ENCODE data around the gene HENMT1. TPM values are rescaled to one million over a fixed set of nuclear protein-coding genes. Genes with fewer than 3 reads are reported as not detected.

Gene HENMT1
- total and polyA plus RNA-seq, 9 of the 15 experiments (the other 6 are each of a cell fraction or from before 2014, with no cell fraction given): not detected

- TF ChIP-seq STAT6 (CRISPR knock-in tag; IDR thresholded peaks at IDR 0.05) (no peak), HDAC6 (IDR thresholded peaks at IDR 0.05; ENCODE audit: low read depth, low read length) (no peak), ZNF280A (IDR thresholded peaks at IDR 0.05; ENCODE audit: low read depth, partially characterized antibody) (no peak), ADNP (tag; IDR thresholded peaks at IDR 0.05) (no peak), DEAF1 (CRISPR knock-in tag; IDR thresholded peaks at IDR 0.05) (no peak; the same call in 1 of the 2 replicates), OTX1 (CRISPR knock-in tag; IDR thresholded peaks at IDR 0.05) (0 out of 2 replicates have a peak, but pooled peaks have one; percentile 11), ZNF384 (IDR thresholded peaks at IDR 0.05; ENCODE audit: low read depth, low read length) (no peak), ZNF318 (IDR thresholded peaks at IDR 0.05; ENCODE audit: borderline replicate concordance in 1 of 2, low read depth in 1 of 2) (no peak), RBM22 (IDR thresholded peaks at IDR 0.05; ENCODE audit: low read depth, low read length, poor library complexity, severe bottlenecking) (peak; percentile 77), XRCC3 (IDR thresholded peaks at IDR 0.05) (no peak), TARDBP (IDR thresholded peaks at IDR 0.05) (0 out of 2 replicates have a peak, but pooled peaks have one; percentile 26), ZNF134 (CRISPR knock-in tag; conservative IDR thresholded peaks at IDR 0.05) (no peak), DPF2 (IDR thresholded peaks at IDR 0.05) (no peak; the same call in 1 of the 2 replicates)
Measured at GRCh38 chr1:108691942-108692723, 31.2 kb upstream of the HENMT1 start, which contains the start of gene PRPF38B (continued).
